ENCODE results near the gene GNG2. TPM values are rescaled to one million over a fixed set of nuclear protein-coding genes. Genes with fewer than 3 reads are reported as not detected.

The GNG2 gene
- total RNA-seq, 6 experiments from 2014 or later = 2.4 to 6.0 (median 2.8) TPM

DNA sequence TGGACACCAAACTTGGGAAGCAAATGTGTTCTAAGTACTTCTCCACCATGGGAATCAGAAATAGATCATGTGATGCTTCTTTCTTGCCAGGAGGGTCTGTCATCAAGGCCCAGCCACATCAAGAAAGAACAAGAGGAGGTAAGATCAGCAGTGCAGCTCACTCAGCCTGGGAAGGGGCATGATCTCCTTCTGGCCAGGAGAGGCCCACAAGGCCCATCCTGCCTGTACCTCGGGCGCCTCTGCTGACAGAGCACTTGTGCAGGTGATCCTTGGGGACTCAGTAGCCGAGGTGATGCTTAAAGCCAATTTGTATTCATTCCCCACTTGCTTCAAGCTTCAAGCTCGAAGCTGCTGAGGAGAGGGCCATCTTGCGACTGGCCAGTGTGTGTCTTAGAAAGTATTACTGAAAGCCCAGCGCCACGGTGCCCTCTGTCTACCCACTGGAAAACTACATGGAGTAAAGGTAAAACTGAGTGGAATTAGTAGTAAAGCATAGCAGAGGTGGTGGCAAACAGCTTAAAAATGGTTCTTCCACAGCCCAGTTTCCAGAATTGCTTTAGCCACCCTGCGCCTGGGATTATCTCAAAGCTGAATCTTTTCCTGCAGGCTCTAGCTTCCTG lies 155.1 kb downstream of the GNG2 start:
- no peak overlapping the region for H3K4me3 Mint-ChIP-seq
- H3K27me3 Mint-ChIP-seq (ENCODE audit: insufficient read depth) = no peaks in the 10 kb centered on the region; the same call in 1 of the 2 replicates
- no peaks in the 10 kb centered on the region for H3K9me3 Mint-ChIP-seq
- H3K36me3 Mint-ChIP-seq (ENCODE audit: low read depth) = peaks cover 71% of the 10 kb centered on the region
- H3K4me1 Mint-ChIP-seq (ENCODE audit: low read depth) = peaks cover 20% of the 10 kb centered on the region
- DNase-seq = no peak
- H3K27ac Mint-ChIP-seq = 0 out of 2 replicates have a peak overlapping the region, but pooled peaks have one; percentile 22
- TF ChIP-seq, protein P1, sequence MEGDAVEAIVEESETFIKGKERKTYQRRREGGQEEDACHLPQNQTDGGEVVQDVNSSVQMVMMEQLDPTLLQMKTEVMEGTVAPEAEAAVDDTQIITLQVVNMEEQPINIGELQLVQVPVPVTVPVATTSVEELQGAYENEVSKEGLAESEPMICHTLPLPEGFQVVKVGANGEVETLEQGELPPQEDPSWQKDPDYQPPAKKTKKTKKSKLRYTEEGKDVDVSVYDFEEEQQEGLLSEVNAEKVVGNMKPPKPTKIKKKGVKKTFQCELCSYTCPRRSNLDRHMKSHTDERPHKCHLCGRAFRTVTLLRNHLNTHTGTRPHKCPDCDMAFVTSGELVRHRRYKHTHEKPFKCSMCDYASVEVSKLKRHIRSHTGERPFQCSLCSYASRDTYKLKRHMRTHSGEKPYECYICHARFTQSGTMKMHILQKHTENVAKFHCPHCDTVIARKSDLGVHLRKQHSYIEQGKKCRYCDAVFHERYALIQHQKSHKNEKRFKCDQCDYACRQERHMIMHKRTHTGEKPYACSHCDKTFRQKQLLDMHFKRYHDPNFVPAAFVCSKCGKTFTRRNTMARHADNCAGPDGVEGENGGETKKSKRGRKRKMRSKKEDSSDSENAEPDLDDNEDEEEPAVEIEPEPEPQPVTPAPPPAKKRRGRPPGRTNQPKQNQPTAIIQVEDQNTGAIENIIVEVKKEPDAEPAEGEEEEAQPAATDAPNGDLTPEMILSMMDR (IDR thresholded peaks at IDR 0.05) = peak; percentile 71

DNA sequence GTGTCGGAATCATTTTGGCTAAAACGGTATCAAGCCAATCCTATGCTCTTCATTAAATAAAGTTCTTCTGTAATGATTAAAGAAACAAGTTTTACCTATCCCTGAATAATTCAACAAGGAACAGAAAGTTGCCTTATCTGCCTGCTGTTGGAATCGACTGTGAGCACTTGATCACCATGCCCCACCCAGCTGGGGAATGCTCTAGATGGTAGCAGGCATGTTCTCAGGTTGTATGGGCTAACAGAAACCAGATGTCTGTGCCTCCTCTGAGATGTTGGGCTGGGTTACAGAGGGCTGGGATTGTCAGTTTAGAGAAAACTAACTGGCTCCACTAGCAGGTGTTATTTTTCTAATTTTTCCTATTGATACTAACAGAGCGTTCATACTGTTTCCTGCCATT lies 157.8 kb downstream of the GNG2 start:
- TF ChIP-seq, protein P1 (IDR thresholded peaks at IDR 0.05) = no peak
- Mint-ChIP-seq H3K36me3 (ENCODE audit: low read depth) (peaks cover 60% of the 10 kb centered on the region), H3K4me3 (peak overlapping the region; percentile 13; the same call in 1 of the 2 replicates), H3K27me3 (ENCODE audit: insufficient read depth) (no peaks in the 10 kb centered on the region; the same call in 1 of the 2 replicates), H3K4me1 (ENCODE audit: low read depth) (peaks cover 33% of the 10 kb centered on the region), H3K9me3 (no peaks in the 10 kb centered on the region), H3K27ac (peak overlapping the region; percentile 67)
- DNase-seq = peak; percentile 39

DNA sequence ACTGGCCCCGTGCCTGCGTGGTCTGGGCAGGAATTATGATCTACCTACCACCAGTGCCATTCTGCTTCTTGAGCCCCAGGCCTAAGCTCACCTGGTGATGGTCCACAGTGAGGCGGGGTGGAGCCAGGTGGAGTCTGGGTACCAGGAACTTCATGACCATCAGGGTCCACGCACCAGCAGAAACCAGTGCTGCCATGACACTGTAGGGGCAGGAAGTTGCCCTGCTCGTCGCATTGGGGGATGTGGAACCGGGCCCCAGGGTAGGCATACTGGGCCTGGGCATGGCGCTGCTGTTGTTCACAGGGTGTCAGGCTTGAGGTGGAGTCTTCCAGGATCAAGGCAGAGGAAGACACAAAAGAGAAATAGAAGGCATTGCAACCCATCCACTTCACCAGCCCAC lies 158.6 kb downstream of the GNG2 start:
- Mint-ChIP-seq H3K36me3 (ENCODE audit: low read depth) (peaks cover 53% of the 10 kb centered on the region), H3K27ac (peak overlapping the region; percentile 67; the same call in 1 of the 2 replicates), H3K4me3 (no peak overlapping the region), H3K27me3 (ENCODE audit: insufficient read depth) (no peaks in the 10 kb centered on the region; the same call in 1 of the 2 replicates), H3K9me3 (no peaks in the 10 kb centered on the region), H3K4me1 (ENCODE audit: low read depth) (peaks cover 40% of the 10 kb centered on the region)
- TF ChIP-seq, protein P1 (IDR thresholded peaks at IDR 0.05) = no peak
- no peak for DNase-seq

Other genes with a start within 250 kb of the GNG2 start
- 100 to 1,000 TPM; 379 to 565 (median 420) TPM for gene FRMD6, start 208.7 kb upstream of the GNG2 start, total RNA-seq (2021; fragmentation: NEBNext Ultra II Directional; extraction: Animal tissue kit (Norgen Biotek cat#: 25700))
- 100 to 1,000 TPM; 161 to 181 (median 179) TPM for gene RTRAF, start 128.9 kb downstream of the GNG2 start, total RNA-seq (2021; fragmentation: NEBNext Ultra II Directional; extraction: Animal tissue kit (Norgen Biotek cat#: 25700))
- 100 to 1,000 TPM in 5 of 6 experiments, 10 to 100 TPM in 1; 97.3 to 125 (median 113) TPM for gene NID2, start 208.4 kb downstream of the GNG2 start, total RNA-seq (2021; fragmentation: NEBNext Ultra II Directional; extraction: Animal tissue kit (Norgen Biotek cat#: 25700))

Data from HFFc6 (cell line).